ENCODE data around the gene PIM3.

PIM3 gene

DNA sequence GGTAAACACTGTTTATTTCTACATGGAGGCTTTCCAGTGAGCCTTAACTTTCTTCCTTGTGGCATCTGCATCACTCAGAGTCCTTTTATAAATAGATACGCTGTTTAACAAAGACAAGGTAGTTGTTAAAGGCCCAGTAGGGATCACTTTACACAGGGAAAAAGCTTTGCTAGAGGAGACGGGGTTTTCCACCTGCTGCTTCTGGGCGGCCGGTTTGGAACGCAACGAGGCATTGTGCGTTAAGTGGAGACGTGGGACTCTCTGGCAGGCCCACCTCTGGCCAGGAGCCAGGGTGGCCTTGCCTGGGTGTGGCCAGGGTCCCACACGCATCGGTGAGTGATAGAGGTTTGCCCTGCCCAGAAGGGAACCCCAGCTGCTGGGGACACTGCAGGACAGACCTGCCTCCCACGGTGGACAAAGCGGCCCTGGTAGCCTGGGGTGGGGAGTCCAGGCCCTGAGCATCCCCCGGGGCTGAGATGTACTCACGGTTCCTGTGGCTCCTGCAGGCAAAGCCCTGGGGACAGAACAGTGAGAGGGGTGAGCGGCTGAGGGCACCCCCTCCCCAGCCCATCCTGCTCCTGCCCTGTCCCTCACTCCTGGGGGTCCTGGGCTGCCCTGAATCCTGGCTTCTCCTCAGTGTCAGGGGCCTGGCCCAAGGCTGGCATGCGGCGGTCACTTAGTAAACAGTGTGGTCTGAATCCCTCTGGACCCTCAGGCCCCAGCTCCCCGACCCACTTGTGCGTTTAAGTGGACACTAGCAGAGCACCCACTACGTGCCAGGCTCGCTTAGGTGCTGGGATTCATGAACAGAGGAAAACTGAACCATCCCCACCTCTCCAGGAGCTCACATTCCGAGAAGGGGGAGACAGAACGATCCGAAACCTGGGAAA is 47.8 kb downstream of the PIM3 start:
- no peak for DNase-seq (ENCODE audit: low spot score)

DNA sequence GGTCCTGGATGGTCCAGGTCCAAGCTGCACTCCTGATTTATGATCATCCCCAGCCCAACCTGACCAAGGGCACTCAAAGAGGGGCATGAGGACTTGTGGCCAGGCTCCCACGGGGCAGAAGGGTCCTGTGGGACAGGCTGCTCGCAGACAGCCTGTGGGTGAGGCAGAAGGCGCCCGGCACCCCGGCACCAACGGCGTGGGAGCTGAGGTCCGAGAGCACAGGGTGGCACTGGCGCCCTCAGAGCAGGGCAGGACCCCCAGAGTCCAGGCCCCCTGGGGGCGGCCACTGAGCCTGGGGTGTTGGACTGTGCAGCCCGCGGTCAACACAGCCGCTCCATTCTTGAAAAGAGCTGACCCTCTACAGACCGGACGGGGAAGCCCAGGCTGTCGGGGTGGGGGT is 48.7 kb downstream of the PIM3 start:
- no peak for DNase-seq (ENCODE audit: low spot score)

DNA sequence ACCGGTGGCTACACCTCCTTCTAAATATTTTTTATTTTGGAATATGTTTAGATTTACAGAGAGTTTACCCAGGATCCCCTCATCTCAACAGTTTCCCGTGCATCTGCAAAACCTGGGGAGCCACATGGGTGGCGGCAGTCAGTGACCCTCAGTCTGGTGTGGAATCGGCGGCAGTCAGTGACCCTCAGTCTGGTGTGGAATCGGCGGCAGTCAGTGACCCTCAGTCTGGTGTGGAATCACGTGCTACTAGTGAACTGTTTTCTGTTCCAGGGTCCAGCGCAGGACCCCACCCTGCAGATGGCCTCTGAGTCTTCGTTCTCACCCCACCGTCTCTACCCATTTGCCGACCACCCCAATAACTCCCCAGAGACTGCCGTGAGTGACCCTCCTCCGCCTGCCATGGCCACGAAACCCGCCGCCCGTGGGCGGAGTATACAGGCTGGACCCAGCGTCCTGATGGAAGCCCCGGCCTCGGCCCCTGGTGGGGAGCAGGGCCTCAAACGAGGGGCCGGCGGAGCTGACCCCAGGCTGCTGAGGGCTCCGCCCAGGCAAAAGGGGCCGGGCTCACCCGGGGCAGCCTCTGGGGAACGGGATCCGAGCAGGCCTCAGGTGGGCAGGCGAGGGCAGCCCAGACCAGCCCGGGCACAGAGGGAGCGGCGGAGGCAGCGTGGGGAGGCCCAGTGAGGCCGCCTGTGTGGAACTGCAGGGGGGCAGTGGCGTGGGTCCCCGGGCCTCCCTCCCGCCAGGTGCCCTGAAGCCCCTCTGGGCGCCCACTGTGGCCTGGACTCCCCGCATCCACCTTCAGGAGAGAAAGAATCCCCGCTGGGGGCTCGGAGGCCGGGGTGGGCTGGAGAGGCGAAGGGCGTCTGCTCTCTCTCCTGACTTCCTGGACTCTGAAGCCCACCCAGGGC is 49.4 kb downstream of the PIM3 start:
- no peak for DNase-seq (ENCODE audit: low spot score)

DNA sequence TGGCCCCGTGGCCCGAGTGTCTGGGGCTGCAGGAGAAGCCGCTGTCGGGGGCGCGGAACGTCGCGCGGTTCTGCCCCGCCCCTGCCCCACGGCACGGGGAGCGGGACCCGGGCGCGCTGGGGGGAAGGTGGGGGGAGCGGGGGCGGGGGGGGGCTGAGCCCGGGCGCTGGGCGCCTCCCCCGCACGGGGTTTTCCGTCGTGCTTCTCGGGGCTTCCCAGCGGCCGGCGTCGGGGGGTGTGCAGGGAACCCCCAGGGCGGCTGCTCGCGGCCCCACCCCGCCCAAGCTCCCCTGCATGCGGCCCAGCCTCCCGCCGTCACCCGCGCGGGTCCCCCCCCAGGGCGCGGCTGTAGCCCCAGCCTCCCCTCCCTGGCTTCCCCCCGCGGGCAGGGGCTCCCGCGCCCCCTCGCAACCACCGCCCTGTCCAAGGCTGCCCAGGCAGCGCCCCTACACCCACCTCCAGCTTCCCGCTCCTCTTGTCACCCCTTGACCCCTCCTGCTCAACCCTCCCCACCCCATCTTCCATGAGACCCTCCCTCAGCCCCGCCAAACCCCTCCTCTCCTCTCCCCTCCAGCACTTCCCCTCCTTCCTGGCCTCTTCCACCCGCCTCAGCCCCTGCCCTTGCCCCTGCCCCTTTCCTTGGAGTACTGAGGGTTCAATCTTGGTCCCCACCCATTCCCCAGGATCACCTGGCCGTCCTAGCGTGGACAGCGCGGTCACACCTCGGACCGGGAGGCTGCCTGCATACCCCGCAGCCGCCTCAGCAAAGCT is 50.3 kb downstream of the PIM3 start:
- DNase-seq (ENCODE audit: low spot score) = no peak

DNA sequence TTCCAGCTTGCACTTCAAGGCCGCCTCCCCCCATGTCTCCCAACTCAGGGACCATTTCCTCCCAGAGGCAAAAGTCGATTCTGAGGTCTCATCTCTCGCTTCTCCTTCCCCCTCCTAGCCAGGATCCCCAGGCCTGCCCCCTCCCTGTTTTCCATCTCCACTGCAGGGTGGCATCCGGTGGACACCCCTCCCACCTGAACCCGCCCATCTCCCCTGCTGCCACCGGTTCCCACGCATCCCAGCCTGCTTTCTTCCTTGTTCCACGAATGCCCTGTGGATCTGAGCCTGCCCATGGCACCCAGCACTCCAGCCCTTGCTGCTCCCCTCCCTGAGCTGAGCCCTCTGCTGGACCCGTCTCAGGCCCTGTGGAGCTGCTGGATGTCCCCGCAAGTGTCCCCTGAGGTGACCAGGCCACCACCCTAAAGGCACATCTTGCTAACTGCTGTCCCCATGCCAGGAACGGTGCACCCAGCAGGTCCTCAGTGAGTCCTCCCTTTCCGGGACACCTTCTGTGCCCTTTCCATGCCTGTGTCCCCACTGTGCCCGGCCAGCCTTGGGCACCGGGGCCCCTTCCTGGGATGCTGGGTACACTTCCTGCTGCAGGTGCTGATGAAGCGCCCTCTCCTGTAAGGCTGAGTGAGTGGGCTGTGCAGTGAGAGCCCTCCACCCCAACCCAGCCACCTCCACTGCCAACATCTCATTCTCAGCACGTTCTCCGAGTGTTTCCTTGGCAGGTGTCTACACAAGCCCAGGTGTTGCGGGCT is 51.1 kb downstream of the PIM3 start:
- DNase-seq (ENCODE audit: low spot score) = no peak

DNA sequence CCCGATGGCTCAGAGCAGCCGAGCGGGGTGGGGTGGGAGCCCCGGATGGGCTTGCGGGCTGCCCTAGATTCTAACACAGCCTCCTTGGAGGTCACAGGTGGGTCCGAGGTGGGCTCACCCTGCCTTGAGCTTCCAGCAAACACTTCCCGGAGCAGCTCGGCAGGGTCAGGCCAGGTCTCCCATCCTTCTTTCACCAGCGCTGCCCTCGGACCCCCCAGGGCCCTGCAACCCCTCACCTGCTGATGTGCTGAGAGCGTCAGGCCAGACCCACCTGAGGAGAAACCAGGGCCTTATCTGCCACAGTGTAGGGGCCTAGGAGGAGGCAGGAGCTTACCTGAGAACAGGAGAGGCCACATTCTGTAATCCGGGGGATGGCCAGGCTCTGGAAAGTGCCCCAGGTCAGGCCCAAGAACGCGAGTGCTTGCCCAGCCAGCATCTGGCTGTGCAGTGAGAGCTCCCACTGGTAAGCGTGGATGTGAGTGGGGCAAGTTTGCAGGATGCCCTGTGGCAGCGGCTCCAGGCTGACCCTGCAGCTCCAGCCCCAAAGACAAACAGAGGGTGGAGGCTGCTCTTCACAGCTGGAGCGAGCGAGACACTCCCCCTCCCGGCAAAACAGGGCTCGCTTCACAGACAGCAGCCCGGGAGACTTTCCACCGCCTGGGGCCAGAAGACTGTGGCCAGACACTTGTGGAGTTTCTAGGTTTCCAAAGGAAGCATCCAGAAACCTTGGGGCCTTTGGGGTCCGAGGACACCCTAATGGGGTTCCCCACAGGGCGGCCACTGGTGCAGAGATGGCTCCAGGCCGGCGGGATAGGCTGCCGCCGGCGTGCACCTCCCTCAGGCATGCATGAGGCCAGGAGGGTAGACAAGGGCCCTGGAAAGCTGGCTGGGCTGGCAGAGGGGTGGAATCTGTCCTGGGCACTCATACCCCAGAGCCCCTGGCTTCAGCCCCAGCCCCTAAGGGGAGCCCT is 51.9 kb downstream of the PIM3 start, which contains the start of gene IL17REL:
TSS of gene IL17REL (minus strand) at position 555 of the 971 bp plus-strand sequence. CDS start at position 436, 119 bp downstream.
- no peak for DNase-seq (ENCODE audit: low spot score)
